Stimulated activated CD4-positive, alpha-beta T cell treated with anti-CD3 and anti-CD28 coated beads, TNF-alpha, amount 100 ng/mL, for 4 hours (primary cell): ENCODE results near the gene UNK.
A peak's percentile ranks its signal among the peaks of the same experiment; 100 is the strongest.
"Not testable (repeated sequence)": the region's sequence is repeated elsewhere in the genome, so short reads cannot be mapped to it uniquely, and the experiment has no call there.

Experiments used
- DNase-seq, 3 experiments: peaks; one replicate each; pipeline ENCODE4 v3.0.0-alpha.2; 2020; ENCODE audit warnings: low read depth in 3 of 3

The UNK gene

DNA sequence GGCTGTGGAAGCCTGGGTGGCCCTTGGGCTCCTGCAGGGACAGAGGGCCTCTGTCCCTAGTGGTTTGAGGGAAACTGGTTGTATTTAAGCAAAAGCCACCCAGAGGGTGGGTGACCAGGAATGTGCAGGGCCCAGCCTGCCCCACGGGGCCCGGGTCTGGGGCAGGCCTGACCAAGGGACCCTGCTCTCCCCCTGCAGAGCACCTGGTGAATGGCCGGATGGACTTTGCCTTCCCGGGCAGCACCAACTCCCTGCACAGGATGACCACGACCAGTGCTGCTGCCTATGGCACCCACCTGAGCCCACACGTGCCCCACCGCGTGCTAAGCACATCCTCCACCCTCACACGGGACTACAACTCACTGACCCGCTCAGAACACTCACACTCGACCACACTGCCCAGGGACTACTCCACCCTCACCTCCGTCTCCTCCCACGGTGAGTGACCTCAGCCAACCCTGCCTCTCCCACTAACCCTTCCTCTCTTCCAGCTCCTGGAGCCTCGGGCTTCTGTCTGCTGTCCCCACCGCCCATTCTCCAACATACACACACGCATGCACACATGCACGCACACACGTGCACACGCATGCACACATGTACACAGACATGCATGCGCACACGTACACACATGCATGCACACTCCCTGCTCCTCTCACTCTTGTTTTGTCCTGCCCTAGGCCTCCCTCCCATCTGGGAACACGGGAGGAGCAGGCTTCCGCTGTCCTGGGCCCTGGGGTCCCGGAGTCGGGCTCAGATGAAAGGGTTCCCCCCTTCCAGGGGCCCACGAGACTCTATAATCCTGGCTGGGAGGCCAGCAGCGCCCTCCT, 30.0 kb upstream of the UNK start:
- no peak for DNase-seq

DNA sequence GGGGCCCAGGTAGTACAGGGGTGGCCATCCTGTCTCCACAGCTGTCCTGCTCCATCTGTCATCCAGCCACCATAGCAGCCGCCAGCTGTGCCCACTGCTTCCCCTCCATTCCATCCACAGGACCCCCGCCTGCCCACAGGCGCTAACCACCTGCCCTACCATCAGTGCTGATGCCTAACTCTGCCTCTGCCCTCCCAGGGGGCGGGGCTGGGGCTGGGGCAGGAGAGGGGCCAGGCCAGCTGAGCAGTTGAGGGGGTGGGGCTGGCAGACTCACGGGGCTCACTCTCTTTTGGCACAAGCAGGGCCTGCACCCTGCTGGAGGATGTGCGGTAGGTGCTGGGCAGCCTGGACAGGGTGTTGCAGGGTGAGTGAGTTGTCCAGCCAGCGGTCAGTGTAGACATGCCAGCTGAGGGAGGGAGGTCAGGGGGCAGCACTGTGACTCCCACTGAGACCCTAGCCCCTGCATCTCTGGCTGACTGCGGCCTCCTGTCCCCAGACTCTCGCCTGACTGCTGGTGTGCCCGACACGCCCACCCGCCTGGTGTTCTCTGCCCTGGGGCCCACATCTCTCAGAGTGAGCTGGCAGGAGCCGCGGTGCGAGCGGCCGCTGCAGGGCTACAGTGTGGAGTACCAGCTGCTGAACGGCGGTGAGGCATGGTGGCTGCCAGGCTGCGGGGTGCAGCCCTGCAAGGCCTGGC, 29.3 kb upstream of the UNK start:
- DNase-seq = no peak

DNA sequence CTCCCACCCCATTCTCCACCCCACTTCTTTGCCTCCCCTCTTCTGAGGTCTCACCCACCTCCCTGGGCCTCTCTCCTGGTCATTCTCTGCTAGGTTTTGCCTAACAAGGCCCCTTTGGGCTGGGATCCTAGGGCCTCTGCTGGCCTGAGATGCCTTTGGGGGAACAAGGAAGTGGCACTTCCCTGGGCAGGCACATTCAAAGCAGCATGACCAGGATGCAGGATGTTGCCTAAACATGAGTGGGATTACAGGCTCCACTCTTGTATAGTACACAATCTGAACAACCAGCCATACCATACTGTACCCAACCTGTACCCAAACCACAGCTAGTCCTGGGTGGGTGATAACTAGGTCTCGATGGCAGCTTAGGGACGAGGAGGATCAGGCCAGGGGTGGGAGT, 28.6 kb upstream of the UNK start:
- no peak for DNase-seq

DNA sequence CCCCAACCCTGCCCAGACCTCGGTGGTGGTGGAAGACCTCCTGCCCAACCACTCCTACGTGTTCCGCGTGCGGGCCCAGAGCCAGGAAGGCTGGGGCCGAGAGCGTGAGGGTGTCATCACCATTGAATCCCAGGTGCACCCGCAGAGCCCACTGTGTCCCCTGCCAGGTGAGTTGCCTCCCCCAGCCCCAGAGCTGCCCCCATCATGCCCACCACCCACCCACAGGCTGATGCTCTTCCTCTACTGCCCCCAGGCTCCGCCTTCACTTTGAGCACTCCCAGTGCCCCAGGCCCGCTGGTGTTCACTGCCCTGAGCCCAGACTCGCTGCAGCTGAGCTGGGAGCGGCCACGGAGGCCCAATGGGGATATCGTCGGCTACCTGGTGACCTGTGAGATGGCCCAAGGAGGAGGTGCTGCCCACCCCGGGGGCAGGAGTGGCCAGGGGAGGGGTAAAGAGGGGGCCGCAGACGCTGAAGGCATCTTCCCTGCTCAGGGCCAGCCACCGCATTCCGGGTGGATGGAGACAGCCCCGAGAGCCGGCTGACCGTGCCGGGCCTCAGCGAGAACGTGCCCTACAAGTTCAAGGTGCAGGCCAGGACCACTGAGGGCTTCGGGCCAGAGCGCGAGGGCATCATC, 28.0 kb upstream of the UNK start:
- DNase-seq = no peak

DNA sequence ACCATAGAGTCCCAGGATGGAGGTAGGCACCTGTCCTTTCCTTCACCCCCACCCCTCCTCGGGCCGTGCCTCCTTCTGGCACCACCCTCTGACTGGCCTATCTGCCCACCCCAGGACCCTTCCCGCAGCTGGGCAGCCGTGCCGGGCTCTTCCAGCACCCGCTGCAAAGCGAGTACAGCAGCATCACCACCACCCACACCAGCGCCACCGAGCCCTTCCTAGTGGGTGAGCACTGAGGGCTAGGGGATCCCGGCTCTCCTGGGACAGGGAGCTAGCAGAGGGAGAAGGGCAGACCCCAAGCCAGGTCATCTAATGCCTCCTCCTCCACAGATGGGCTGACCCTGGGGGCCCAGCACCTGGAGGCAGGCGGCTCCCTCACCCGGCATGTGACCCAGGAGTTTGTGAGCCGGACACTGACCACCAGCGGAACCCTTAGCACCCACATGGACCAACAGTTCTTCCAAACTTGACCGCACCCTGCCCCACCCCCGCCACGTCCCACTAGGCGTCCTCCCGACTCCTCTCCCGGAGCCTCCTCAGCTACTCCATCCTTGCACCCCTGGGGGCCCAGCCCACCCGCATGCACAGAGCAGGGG, 27.4 kb upstream of the UNK start:
- no peak for DNase-seq

DNA sequence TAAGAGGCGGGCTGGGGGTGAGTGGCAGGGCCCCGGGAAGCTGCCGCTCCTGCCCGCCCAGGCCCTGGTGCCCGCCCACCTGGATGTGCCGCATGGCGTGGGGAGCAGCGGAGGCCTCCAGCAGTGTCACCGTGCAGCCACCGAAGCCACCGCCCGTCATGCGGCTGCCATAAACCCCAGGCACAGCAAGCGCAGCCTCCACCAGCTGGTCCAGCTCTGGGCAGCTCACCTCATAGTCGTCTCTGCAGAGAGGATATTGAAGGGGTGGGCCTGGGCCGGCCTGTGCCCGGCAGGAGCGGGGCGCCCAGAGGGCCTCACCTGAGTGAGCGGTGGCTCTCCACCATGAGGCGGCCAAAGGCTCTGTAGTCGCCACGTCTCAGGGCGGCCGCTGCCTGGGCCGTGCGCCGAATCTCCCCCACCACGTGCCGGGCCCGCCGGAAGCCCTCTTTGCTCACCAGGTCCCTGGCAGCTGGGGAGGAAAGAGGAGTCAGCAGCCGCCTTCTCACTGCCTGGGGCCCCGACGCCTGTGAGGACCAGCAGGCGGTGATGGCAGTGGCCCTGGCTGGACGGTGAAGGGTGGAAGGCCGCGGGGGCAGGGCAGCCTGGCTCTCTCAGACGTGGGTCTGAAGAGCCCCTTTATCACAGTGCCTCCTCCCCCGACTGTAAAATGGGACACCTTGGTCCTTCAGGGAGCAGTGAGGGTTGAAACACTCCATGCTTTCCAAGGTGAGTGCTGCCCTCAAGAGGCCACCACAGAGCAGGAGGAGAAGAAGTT, 26.3 kb upstream of the UNK start:
- DNase-seq = no peak

DNA sequence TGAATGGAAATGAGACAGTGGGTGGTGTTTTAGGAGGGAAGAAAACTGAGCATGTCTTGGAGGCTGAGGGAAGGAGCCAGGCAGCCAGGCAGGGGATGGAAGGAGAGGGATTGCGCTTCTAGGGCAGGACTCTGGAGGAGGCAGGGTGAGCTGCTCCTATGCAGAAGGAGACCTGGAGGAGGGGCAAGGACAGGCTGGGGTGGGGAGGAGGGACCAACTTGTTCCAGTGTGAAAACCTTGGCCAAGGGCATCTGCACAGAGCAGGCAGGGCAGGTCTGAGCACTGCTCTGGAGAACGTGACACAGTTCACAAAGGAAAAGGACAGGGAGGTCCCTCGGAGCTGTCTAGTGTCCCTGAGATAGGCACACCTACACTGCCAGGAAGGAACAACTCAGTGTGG, 25.1 kb upstream of the UNK start:
- no peak for DNase-seq

DNA sequence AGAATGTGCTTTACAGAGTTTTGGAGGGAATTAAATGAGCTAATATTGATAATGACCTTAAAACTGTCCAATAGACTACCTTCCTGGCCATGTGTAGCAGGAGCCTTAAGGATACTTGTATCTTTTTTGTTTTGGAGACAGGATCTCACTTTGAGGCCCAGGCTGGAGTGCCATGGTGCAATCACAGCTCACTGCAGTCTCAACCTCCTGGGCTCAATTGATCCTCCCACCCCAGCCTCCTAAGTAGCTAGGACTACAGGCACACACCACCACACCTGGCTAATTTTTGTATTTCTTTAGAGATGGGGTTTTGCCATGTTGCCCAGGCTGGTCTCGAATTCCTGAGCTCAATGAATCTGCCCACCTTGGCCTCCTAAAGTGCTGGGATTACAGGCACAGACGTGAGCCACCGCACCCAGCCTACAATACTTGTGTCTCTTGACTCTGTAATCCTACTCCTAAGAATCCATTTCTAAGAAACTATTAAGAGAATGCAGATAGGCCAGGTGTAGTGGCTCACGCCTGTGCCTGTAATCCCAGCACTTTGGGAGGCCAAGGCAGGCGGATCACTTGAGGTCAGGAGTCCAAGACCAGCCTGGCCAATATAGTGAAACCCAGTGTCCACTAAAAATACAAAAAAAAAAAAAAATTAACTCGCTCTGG, 24.5 kb upstream of the UNK start:
- DNase-seq = not testable (repeated sequence)

DNA sequence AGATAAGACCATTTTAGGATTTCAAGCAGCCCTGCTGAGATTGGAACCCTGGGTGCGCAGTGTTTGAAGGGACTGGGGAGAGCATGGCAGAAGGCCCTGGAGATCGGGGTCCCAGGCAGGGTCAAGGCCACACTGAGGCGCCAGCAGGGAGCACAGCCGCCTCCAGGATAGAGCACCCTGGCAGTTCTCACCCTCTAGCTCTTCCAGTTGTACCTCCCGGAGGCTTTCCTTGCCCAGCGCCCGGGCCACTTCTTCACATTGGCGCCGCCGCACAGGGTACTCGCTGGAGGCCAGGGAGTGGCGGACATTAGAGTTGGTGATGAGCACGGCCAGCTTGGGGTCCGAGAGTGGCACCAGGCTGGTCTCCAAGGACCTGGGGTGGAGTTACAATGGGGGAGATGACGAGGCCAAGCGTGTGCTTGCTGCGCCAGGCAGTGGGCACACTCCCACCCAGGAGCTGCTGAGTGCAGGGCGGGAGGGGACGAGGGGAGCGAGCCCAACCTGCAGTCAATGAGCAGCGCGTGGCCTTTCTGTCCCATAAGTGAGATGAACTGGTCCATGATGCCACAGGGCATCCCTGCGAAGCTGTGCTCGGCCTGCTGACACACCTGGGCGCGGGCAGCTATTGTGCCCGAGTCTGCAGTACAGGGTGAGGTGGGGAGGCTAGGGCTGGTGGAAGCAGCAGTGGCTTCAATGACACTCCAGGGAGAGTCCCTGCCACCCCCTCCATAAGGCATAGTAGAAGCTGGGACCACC, 21.9 kb upstream of the UNK start:
- DNase-seq = no peak

DNA sequence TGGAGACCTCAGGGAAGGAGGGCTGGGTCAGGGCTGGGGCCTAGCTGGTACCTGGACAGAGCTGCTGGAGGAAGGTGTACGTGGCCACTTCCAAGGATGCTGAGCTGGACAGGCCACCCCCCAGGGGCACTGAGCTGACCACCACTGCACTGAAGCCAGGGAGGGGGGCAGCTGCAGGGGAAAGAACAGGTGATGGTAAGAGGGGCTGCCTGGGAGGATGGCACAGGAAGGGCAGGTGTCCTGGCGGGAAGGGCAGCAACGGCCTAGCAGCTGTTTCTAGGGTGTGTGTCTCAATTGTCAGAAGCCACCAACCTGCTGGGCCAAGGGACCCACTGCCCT, 21.4 kb upstream of the UNK start:
- DNase-seq = no peak

DNA sequence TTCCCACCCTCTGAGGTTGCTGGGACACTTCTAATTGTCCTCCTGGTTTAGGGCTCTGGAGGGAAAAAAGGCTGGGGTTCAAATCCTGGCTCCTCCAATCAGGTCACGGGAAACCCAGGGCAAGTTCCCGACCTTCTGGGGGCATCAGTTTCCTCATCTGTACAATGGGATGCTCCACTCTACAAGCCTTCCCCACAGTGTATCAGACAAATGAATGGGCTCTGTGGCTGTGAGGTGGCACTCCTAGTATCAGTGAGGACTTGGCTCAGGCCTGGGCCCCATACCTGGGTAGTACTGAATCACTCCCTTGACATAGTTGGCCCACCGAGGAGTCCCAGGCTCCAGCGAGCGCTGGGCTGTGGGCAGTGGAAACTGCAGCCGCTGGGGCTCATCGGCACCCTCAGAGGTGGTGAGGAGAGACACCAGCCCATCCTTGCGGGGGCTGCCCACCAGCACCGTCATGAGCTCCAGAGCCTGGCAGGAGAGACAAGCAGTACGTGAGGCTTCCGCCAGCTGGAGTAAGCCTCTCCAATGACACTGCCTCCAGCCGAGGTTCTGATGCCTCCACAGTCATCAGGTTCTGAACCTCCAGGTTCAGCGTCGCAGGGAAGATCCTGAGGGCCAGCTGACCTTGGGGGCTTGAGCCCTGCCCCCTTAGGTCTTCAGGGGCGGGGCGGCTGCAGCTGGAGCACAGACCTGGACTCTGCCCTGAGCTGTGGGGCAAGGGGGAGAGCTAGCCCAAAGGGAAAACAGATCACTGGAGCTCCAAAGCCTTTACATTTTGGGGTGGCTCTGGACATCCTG, 20.8 kb upstream of the UNK start:
- no peak for DNase-seq

DNA sequence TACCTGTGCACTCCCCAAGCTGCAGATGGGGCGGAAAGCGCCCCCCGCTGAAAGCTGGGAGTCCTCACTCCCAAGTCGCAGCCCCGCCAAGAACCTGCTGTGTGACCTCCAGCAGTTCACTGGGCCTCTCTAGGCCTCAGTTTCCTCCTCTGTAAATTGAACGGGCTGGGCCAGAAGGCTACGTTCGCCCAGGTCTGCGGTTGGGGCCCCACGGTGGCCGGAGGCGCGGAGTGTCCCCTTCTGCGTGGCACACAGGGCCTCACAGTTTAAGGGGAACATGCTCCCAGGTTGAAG, 20.2 kb upstream of the UNK start:
- no peak for DNase-seq

DNA sequence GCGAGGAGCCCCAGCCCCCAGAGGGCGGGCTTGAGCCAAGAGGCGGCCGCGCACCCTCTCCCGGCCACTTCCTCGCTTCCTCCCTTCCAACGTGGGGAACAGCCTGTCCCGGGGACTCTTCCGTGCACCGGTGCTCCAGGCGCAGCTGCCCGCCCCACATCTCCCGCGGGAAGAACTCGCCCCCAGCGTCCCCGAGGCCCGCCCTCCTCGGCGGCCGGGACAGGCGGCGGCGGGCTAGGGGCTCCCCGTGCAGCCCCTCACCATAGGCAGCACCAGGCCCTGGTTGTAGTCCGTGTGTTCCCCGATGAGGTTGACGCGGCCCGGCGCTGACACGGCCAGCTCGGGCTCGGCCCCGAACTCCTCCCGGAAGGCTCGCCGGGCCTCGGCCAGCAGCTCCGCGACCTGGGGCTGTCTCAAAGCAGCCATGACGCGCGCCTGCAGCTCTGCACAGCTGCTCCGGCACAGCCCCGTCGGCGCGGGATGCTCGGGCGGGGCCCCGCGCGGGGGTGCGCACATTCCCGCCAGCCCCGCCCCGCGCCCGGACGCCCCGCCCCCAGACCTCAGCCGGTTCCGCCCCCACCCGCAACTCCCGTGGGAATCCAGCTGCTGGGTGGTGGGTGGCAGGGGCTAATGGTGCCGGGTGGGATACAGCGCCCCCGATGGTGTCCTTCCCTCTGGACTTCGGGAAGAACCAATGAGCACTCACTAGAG, 19.7 kb upstream of the UNK start, which contains the start of gene GALK1:
GALK1 (minus strand) TSS at position 482 of the 711 bp plus-strand sequence; CDS start at position 426, 56 bp downstream.
- peak; percentile 52 to 62 (median 57) for DNase-seq

DNA sequence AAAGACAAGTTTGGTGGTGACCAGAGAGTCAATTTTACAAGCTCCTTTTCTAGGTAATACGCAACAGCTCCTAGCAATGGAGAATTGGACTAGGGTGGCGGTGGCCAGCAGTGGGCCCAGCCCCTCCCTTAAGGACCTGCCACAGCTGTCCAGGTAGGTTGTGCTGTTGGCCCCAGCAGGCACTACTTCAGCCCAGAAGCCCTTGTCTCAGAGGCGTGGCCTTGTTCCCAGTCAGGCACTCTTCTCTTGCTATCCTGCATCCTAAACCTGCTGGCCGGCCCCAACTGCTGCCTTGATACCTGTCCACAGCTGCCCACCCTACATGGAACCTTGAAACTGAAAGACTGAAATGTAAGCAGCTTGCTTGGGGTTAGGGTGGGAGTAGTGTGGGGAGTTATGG, 18.6 kb upstream of the UNK start:
- no peak for DNase-seq

DNA sequence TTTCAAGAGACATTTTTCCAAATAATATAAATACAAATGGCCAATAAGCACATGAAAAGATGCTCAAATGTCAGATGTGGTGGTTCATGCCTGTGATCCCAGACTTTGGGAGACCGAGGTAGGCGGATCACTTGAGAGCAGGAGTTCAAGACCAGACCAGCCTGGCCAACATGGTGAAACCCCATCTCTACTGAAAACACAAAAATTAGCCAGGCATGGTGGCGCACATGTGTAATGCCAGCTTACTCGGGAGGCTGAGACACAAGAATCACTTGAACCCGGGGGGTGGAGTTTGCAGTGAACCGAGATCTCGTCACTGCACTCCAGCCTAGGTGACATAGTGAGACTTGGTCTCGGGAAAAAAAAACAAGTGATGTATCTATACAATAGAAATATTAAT, 16.7 kb upstream of the UNK start:
- no peak for DNase-seq

DNA sequence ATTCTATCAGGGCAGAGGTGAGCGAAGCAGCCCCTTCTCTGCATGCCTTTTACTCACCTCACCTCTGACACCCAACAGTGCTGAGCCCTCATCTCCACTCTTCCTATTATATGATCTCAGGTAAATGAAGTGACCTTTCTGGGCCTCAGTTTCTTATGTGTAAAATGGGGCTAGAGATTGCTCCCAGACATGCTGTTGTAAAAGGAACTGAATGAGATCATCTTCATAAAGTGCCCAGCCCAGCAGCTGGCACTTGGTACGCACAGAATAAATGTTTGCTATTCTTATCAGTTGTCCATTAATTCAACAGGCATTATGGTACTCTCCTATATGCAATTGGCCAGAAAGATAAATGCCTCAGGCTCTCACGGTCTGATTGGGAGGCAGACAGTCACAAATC, 15.1 kb upstream of the UNK start:
- DNase-seq = no peak

DNA sequence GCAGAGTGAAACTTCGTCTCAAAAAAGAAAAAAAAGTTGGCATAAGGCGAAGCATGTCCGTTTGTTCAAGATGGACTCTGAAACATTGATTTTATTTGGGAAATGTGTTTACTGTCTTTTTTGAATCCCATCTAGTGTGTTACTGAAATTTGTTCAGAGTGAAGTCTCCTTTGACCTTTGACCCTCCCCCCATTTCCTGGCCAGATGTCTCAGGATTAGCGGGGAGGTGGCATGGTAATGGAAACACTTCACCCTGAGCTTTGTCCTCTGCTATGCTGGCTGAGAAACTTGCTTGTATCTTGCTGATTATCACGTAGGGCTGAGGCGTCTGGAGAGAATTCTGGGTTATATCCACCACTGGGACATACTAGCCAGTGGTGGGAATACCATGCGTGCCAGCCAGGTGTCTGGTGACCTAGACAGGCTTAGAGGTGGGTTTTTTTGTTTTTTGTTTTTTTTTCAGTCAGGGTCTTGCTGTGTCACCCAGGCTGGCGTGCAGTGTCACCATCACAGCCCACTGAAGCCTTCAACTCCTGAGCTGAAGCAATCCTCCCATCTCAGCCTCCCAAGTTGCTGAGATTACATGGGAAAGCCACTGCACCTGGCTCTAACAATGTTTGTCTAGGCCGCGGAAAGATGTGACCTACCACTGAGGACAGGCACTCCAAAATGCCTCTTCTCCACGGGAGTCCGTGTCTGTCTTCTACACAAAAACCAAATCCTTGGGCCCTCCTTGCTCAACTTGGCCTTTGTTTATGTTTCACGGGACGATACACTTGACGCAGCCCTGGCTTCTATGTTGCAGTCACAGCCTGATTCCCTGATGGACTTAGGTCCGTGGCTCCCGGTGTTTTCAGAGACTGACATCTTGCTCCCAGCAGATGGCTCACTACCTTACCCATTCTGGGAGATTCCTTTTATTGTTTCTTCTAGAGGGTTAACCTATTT, 13.0 kb upstream of the UNK start:
- no peak for DNase-seq
